ENCODE data around the gene SDK2. TPM values are rescaled to one million over a fixed set of nuclear protein-coding genes. Genes with fewer than 3 reads are reported as not detected.
A peak's percentile ranks its signal among the peaks of the same experiment; 100 is the strongest.

Gene SDK2
- total and polyA plus RNA-seq, 9 of the 15 experiments (the other 6 are each of a cell fraction or from before 2014, with no cell fraction given) = 0.04 TPM; not detected in 8

GRCh38 chr17:73605444-73605843 lies 38.8 kb downstream of the SDK2 start:
- Histone ChIP-seq H3K9ac (ENCODE audit: insufficient read depth in 1 of 2, low read depth in 2 of 2, low read length in 2 of 2) (no peak overlapping the region), H2AFZ (ENCODE audit: low read depth, low read length) (no peak overlapping the region), H3K27ac (ENCODE audit: extremely low read depth, low read depth, low read length) (no peak overlapping the region), H3K27me3 (ENCODE audit: control insufficient read depth in 2 of 2, insufficient read depth in 2 of 2, low read length in 2 of 2) (peaks cover 4 to 54% of the 10 kb centered on the region in 2 experiments; a peak in 4 of 5 replicates), H3K9me3 (replicated peaks; ENCODE audit: control insufficient read depth, insufficient read depth, low read depth, low read length) (no peaks in the 10 kb centered on the region), H3K36me3 (ENCODE audit: control insufficient read depth, insufficient read depth, low read length) (no peaks in the 10 kb centered on the region), H3K4me1 (replicated peaks in 1 of 2; ENCODE audit: control insufficient read depth in 2 of 2, insufficient read depth in 2 of 2, low read length in 2 of 2) (no peaks in the 10 kb centered on the region), H4K20me1 (replicated peaks; ENCODE audit: control insufficient read depth, insufficient read depth, low read length) (peaks cover 2% of the 10 kb centered on the region; the same call in 1 of the 2 replicates), H3K4me2 (ENCODE audit: insufficient read depth, low read length) (no peak overlapping the region), H3K79me2 (ENCODE audit: control insufficient read depth, insufficient read depth, low read length) (no peaks in the 10 kb centered on the region), H3K9me1 (ENCODE audit: control insufficient read depth, insufficient read depth, low read length) (no peaks in the 10 kb centered on the region), H3K4me3 (no peak overlapping the region)
- 1% methylated on average over 8 of the region's 8 CpGs for WGBS (ENCODE audit: insufficient coverage, low coverage, missing lambda C conversion rate)
- in situ Hi-C loops (cut with MboI) (no loop called here), intact Hi-C loops (cut with micrococcal nuclease) (no loop called here)
- ChIA-PET POLR2A (no interaction called here), CTCF (ENCODE audit: low intra/inter-chr PET ratio) (no interaction called here)
- TF ChIP-seq ZFP36 (IDR thresholded peaks at IDR 0.05; ENCODE audit: low read depth, low read length, partially characterized antibody) (peak; percentile 84), RBM25 (IDR thresholded peaks at IDR 0.05; ENCODE audit: low read depth, low read length, severe bottlenecking) (peak; percentile 54), NCOA6 (IDR thresholded peaks at IDR 0.05) (no peak)
- no peak for ATAC-seq
- BruUV-seq (replicated peaks) = no TSS peak
- FAIRE-seq = no peak
- no peak for DNase-seq (ENCODE audit: extremely low read depth in 1 of 4, low spot score in 3 of 4)

GRCh38 chr17:73604476-73604875 lies 39.8 kb downstream of the SDK2 start:
- no peak overlapping the region for H3K9ac ChIP-seq (ENCODE audit: insufficient read depth in 1 of 2, low read depth in 2 of 2, low read length in 2 of 2)
- intact Hi-C loops (cut with micrococcal nuclease) = no loop called here
- ChIA-PET CTCF (ENCODE audit: low intra/inter-chr PET ratio) (no interaction called here), POLR2A (interaction anchor here (0.6 kb wide), 1 partner anchor 22 kb away, joined by 4 read pairs; no protein-coding TSS in a partner anchor)
- H3K36me3 ChIP-seq (ENCODE audit: control insufficient read depth, insufficient read depth, low read length) = no peaks in the 10 kb centered on the region
- H3K4me3 ChIP-seq = no peak overlapping the region
- BruUV-seq (replicated peaks) = no TSS peak
- H3K27ac ChIP-seq (ENCODE audit: extremely low read depth, low read depth, low read length) = no peak overlapping the region
- TF ChIP-seq MTA3 (IDR thresholded peaks at IDR 0.05; ENCODE audit: borderline replicate concordance) = no peak
- no peak for TF ChIP-seq FOXA3 (CRISPR knock-in tag; conservative IDR thresholded peaks at IDR 0.05 in 1 of 2, IDR thresholded peaks at IDR 0.05 in 1 of 2)
- TF ChIP-seq CEBPB (tag; IDR thresholded peaks at IDR 0.05) = no peak
- TF ChIP-seq MCM5 (IDR thresholded peaks at IDR 0.05; ENCODE audit: low read depth) = no peak
- TF ChIP-seq NBN (IDR thresholded peaks at IDR 0.05; ENCODE audit: low read depth) = no peak
- no peak for TF ChIP-seq POLR2A (conservative IDR thresholded peaks at IDR 0.05)
- TF ChIP-seq ZBTB49 (CRISPR knock-in tag; IDR thresholded peaks at IDR 0.05; ENCODE audit: borderline replicate concordance) = no peak
- no peak for TF ChIP-seq XRCC3 (IDR thresholded peaks at IDR 0.05)
- no peak for TF ChIP-seq ZNF551 (CRISPR knock-in tag; IDR thresholded peaks at IDR 0.05)
- TF ChIP-seq RHOXF2B (CRISPR knock-in tag; conservative IDR thresholded peaks at IDR 0.05) = no peak
- TF ChIP-seq NR2C2 (CRISPR knock-in tag; IDR thresholded peaks at IDR 0.05) = no peak
- TF ChIP-seq NR2C2 (tag; IDR thresholded peaks at IDR 0.05) = no peak
- H4K20me1 ChIP-seq (replicated peaks; ENCODE audit: control insufficient read depth, insufficient read depth, low read length) = peaks cover 4% of the 10 kb centered on the region; the same call in 1 of the 2 replicates
- no peak overlapping the region for H3K4me2 ChIP-seq (ENCODE audit: insufficient read depth, low read length)
- no peaks in the 10 kb centered on the region for H3K9me1 ChIP-seq (ENCODE audit: control insufficient read depth, insufficient read depth, low read length)
- H3K4me1 ChIP-seq (replicated peaks in 1 of 2; ENCODE audit: control insufficient read depth in 2 of 2, insufficient read depth in 2 of 2, low read length in 2 of 2) = no peaks in the 10 kb centered on the region
- in situ Hi-C loops (cut with MboI) = no loop called here
- no peak for FAIRE-seq
- peaks cover 9 to 55% of the 10 kb centered on the region in 2 experiments; a peak in 4 of 5 replicates for H3K27me3 ChIP-seq (ENCODE audit: control insufficient read depth in 2 of 2, insufficient read depth in 2 of 2, low read length in 2 of 2)
- 1% methylated on average over 7 of the region's 7 CpGs for WGBS (ENCODE audit: insufficient coverage, low coverage, missing lambda C conversion rate)
- H2AFZ ChIP-seq (ENCODE audit: low read depth, low read length) = no peak overlapping the region
- no peaks in the 10 kb centered on the region for H3K79me2 ChIP-seq (ENCODE audit: control insufficient read depth, insufficient read depth, low read length)
- no peak for DNase-seq (ENCODE audit: extremely low read depth in 1 of 4, low spot score in 3 of 4)
- no peak for ATAC-seq
- no peaks in the 10 kb centered on the region for H3K9me3 ChIP-seq (replicated peaks; ENCODE audit: control insufficient read depth, insufficient read depth, low read depth, low read length)

Measured in K562 (cell line).